Activated gamma-delta T cell (primary cell): ENCODE results near the gene LRRK1.

Experiments used
- DNase-seq: peaks from one replicate; lab custom pipeline; 2025; lab: John Stamatoyannopoulos, UW

LRRK1 gene

DNA sequence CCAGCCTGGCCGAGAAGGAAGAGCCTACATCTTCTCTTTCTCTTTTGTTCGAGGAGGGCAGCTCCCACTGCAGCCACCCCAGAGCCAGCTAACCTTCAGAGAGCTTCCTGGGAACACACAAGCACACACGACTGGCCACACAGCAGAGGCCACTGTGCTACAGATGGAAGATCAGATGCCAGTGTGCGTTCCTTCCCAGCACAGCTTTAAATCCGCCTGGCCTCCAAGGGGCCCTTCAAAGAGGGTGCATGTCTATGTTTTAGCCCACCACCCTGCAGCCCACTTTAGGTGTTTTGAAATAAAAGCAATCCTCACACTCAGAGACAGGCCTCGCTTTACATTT, 27.2 kb upstream of the LRRK1 start:
- no peak for DNase-seq

DNA sequence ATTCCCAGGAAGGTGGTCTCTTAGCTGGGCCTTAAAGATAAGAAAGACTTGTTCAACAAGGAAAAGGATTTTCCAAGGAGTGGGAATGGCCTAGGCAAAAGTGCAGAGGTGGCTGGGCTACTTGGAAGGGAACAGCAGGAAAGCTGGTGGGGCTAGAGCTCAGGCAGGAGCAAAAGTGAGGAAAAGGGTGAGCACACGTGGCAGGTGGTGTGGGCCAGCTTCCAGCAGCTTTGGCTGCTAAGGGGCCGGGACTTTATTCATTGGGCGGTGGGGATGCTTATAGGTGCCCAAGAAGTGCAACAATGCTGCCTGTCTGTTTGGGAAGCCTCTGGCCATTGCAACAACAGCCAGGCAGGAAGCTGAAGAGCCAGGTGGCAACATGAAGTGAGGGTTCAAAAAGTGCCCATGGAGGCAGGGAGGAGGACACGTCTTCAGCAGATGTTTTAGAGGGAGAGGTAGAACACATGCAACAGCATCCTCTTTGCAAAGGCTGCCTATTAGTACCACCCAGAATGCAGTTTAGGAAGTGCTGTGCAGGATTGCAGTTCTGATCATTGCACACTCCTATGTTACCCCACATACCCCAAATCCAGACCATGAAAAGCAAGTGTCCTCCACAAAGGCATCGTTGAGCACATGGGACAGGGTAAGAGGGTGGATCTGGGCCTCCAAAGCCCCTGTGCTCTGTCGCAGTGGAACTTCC, 25.7 kb upstream of the LRRK1 start:
- DNase-seq: no peak

DNA sequence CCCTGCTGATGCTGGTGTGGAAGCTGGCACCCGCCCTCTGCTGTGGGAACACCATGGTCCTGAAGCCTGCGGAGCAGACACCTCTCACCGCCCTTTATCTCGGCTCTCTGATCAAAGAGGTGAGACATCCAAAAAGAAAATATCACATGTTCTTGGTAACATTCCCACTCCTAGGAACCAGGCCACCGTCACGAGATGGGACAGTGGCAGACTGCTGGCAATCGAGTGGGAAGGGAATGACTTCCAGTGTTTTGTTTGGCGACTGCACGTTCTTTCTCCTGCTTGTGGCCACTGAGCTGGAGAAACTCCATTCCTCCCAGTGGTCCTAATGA, 25.2 kb upstream of the LRRK1 start:
- no peak for DNase-seq

DNA sequence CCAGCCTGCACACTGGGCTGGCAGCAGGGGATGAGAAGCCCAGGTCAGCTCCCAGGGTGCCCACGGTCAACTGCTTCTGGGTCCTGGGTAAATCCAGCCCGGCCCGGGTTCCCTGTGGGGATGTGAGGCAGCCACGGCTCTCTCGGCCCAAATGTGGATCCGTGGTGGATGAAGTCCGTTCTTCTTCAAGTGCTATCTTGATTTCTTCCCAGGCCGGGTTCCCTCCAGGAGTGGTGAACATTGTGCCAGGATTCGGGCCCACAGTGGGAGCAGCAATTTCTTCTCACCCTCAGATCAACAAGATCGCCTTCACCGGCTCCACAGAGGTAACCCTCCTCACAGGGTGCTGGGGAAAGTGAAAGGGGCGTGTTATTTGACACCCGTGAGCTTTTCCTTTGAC, 23.4 kb upstream of the LRRK1 start:
- no peak for DNase-seq

DNA sequence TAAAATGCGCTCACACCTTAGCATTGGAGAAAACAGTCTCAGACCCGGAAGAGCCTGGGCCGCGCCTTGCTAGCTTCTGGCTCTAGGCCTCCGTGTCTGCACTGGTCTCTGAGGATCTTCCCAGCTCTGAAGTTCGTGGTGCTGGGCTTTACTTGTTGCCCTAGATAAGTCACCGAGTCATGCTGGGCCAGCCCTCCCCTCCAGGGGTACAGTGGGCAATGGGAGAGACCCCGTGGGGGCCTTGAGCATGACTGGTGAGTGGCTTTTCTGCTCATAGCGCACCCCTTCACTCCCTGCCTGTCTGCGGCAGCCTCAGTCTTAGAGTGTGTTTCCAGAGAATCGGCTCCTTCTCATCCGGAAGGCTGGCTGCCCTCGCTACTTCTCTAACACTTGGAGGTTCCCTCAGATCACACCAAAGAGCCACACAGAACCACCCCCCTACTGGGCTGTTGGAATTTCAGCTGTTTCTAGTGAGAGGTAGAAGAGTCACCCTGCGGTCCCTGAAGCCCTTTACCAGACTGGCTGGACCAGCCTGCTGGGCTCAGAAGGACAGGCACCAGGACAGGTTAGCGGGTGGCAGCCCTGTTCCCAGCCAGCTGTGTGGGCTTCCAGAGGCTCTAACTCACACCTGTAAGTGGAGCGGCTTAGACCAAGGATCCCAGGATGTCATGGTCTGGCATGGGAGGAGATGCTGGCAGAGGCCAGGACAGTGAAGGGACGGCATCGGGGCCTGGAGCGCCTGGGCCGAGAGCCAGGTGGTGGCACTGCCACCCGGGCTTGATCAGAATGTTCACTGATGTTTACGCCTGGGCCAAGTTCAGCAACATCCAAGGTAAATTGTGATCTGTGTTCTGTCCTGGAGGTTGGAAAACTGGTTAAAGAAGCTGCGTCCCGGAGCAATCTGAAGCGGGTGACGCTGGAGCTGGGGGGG, 21.7 kb upstream of the LRRK1 start:
- DNase-seq: no peak

DNA sequence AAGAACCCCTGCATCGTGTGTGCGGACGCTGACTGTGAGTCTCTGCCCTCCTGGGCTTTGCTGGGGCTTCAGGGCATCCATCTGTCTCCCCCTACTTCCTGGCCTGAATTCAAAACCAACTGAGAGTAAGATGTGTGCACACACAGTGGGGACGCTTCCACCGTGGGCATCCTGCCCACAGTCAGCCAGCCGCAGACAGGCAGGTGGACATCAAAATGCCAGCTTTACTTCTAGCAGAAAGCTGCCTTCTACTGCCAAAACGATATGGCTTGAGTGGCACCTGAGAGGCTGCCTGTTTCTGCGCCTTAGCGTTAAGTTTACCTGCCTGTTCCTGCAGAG, 21.0 kb upstream of the LRRK1 start:
- DNase-seq: no peak

DNA sequence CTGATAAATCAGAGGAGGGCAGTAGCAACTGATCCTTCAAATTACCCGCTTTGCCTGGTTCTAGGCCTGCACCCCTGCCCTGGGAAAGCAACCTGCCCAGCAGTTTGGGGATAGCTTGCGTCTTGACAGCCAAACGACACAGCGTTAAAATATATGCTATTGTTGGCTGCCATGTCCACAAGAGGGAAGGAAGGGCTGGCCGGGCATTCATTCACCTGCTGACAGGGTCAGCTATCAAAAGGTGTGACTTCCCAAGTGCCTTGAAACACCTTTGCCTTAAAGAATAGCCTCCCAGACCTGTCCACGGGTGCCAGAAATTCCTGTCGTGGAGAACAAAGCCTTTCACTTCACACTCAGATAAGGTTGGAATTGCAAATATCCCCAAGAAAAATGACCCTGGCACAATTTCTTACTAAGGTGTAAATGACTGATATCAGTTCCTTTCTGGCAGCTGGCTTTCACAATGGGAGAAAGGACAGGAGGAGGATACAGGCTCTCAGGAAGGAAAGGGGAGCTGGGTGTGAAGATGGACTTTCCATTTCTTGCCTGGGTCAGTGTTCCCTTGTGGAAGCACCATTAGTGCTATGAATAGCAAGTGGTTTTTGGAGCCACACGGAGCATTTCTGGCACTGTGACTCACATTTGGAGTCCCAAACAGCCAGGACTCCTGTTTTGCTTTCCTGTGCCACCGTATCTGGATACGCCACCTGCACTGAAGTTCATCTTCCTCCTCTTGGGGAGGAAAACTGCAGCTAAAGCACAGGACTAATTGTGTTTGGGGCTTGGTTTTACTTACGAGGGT, 20.3 kb upstream of the LRRK1 start:
- DNase-seq: no peak

DNA sequence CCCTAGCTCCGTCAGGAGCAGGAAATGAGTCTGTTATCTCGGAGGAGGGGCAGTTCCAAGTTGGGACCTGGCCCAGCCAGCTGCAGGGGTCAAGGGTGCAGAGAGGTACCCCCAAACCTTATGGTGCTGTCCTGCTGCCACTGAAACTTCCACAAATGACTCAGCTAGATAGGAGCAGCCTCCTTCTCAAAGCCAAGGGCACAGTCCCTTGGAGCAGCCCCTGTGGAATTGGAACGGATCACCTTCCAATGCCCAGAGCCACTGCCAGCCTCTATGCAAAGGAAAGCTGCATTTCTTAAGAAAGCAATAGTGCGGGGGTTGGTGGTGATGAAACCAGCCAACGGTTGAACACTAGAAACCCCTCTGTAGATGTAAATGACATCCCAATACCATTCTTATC, 19.6 kb upstream of the LRRK1 start:
- DNase-seq: no peak

DNA sequence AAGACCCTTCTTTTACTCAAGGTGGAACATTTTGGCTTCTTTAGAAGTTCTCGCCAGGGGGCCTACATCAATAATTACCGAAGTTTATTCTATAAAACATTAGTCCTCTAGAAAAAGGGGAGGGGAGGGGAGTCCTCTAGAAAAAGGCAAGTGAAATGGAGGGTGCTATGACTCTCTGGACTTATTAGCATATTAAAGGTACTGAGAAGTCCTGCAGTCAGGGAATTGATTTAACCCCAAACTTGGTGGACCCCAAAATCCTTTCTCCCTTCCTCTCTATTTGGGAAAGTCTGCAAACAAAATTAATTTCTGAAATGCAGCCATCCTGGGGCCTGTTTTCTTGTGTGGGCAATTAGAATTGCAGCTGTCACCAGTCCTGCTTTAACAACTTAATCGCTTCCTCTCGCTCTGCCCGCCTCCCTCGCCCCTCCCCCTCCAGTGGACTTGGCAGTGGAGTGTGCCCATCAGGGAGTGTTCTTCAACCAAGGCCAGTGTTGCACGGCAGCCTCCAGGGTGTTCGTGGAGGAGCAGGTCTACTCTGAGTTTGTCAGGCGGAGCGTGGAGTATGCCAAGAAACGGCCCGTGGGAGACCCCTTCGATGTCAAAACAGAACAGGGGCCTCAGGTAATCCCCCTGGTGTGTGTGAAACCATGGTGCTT, 18.9 kb upstream of the LRRK1 start:
- DNase-seq: no peak

DNA sequence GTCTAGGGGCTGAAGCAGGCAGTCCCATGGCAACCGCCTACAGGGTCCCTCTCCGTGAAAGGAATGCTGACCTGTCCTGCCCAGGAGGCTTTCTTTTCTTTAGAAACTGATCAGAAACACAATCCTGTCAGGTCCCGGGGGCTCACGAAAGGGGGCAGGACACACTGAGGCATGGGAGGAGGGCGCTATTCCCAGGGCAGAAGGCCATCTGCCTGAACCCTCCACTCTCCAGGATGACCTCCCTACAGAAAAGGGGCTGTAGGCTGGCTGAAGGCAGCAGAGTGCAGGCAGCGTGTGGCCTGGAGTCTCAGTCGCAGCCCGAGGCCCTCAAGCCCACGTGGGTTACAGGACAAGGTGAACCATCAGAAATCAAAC, 18.4 kb upstream of the LRRK1 start:
- DNase-seq: no peak

DNA sequence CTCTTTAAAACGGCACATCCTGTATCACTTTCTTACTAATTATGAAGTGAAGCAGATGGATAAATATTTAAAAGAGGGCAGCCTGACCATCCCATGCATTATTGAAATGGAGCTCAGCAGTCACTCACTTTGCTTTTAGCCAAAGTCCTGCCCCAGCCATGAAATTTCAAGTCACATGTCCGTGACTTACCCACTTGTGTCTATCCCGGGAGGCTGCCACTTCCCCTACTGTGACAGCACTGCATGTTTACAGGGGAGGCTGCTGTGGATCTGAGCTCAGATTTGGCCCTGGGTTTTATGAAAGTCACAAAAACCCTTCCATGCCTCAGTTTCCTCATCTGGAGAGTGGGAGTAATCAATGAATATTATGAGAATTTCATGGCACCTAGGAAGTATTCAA, 17.9 kb upstream of the LRRK1 start:
- DNase-seq: no peak

DNA sequence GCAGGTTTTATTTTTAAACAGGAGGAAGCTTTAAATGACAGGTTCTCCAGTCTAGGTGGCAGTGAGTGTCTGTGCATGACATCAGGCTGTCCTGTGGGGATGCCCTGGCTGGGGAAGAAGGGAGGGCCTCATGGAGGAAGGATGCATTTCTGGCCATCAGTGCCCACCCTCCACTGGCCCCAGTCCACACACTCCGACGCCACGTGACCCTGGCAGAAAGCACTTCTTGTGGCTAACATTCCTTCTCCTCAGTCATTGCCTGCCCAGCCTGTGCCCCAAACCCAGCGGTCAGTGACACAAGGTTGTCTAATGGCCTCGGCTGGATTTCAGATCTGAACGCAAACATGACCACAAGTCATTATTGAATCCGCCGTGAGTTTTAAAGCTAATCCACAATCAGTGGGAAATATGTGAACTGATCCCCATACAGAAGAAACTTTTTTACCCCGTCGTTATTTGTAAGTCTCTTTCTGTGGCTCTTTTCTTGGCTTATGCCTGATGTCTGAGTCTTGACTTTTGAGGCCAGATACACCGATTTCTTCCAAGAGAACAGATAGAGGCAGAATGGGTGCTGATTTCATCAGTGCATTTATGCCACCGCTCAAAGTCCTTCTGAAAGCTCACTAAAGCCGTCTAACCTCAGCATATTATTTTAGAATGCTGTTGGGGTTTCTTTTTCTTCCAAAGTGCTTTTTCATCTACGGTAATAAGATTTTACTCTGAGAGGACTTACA, 17.3 kb upstream of the LRRK1 start:
- DNase-seq: no peak

DNA sequence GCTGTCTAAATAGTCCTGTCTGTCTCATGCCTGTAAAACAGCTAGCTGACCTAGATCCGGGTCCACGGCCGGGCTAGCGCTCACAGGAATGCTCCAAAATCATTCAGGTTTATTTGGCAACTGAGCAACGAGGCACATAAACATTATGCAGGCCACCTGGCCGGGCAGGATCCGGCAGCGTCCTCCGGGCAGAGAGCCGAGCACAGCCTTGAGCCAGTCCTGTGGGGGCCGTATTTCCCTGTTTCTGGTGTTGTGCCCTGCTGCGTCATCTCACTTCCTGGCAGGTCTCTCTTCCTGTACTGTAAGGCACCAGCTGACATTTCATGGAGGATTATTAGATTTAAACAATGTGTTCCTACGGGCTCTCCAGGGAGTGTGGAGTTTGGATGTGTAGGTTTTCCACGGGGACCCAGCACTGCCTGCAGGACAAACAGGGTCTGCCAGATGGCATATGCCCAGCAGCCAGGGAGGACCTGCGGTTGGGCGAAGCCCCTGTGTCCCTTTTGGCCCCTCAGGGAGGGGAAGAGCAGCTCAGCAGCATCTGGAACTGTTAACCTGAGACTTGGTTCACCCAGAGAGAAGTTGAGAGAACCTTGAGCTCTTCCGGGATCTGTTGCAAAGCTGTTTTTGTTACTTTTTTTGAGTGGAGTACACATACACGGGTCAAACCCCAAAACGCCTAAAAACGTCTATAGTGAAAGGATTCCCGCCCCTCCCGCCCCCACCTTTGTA, 16.6 kb upstream of the LRRK1 start:
- DNase-seq: no peak

DNA sequence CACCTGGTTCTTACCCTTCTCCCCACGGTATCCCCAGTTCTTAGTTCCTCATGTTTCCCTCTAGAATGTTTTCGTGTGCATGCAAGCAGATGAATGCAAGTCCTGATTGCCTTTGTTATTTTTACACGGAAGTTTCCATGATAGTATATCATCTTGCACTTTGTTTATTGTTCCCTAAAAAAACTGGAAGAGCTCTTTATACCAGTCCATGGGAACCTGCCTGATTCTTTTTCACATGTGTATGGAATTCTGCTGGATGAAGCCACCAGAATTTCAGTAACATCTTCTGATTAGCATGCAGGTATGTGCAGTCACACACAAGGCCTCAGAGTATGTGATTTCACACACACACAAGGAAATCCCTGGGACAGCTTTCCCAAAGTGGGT, 16.0 kb upstream of the LRRK1 start:
- no peak for DNase-seq

DNA sequence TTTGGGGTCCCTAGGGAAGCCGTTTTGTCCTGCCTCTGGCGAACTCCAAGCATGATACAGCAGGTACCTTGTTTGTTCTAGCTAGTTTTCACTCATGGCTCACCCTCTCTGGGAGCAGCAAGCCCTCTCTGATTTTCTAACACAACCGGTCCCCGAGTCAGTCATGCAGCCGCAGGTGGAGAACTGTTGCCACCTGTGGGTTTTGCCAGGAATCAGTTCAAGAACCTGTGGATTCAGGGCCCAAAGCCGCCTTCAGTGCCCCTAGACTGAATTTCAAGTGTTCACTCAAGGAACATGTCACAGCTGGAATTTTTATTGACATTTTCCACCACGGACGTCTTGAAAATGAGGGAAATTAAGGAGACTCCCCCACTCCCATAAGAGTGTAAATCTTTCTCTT, 13.3 kb upstream of the LRRK1 start:
- no peak for DNase-seq

DNA sequence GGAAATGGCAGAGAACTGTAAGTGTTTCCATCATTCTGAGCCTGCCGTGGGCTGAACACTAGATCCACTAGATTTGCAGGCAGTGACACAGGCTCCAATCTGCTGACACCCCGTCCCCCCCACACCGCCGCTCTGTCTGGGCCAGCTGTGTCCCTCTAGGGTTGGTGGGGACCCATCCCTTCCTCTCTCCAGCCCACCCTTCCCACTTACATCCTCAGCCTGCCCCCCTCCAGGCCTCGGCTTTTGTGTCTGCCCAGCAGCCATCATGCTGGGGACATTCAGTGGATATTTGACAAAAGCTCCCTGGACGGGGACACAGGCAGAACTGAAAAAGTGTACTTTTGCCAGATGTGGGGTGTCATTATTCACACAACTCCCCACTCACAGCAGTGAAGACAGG, 10.7 kb upstream of the LRRK1 start:
- DNase-seq: no peak

DNA sequence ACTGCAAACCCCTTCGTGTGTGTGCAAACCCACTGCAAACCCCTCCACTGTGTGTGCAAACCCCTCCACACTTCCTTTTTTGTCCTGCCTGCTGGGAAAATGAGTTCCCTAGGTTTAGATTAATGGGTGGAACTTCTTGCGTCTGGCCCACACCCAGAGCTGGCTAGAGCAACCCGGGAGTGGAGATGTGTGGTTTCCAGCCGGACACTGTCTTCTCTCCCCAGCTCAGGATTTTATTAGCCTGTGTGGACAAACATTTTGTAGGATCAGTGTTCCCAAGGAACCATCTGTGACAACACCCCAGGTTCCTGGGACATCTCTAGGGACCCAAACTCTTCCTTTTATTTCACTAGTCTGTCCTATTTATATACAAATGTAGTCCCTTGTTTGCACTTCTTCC, 9.6 kb upstream of the LRRK1 start:
- no peak for DNase-seq

DNA sequence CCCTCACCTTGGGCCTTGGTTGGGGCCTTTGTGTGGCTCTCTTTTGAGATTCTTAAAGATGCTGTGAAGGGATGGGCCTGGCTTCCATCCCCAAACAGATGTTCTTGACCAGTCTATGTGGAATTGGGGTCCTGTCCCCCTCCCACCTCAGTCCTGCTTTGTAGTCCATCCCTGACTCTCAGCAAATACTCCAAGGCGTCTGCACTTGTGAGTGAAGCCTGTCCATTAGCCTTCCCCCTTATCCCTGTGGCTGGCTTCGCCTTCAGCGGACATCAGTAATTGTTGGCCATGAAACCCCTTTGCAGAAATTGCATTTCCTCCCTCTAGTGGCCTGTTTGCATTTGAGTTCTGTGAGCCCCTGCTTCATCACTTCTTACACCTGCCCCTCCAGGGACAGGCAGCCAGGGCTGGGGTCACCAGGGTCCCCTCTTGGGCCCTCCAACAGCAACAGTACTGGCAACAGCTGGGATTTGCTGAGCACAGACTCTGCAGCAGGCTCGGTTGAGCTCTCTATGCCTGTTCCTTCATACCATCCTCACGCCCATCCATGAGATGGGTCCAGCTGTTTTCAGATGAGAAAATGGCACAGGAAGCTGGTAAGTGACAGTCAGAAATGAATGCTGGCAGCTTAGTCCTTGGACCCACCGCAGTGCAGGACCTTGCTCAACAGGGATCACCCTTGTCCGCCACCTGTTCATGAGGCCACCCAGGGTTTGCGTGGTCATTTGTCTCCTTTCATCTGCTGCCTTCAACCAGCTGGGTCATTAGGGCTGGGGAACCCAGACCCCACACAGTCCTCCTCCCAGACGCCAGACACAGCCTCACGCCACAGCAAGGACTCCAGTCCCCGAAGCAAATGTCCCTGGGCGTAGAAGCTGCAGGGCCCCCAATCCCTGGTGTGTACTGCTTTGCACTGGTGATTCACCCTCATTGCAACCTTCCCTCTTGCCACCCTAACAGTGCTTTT, 8.9 kb upstream of the LRRK1 start:
- DNase-seq: no peak

DNA sequence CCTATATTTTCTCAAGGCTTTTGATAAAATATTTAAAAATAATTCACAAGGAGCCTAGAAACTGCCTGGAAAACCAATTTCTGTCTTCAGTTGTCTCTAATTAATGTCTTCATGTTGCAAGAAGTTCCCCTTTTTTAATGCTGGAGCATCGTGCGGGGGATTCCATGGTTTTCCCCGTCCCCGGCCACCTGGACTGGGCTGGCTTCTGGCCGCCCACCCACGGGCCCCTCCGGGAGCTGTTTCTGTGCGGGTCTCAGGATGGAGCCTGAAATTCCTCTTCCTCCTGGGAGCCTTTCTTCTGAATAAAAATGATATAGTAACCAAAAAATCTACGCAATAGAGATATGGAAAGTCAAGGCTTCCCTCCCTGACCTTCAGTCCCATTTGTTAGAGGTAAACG, 8.1 kb upstream of the LRRK1 start:
- no peak for DNase-seq

DNA sequence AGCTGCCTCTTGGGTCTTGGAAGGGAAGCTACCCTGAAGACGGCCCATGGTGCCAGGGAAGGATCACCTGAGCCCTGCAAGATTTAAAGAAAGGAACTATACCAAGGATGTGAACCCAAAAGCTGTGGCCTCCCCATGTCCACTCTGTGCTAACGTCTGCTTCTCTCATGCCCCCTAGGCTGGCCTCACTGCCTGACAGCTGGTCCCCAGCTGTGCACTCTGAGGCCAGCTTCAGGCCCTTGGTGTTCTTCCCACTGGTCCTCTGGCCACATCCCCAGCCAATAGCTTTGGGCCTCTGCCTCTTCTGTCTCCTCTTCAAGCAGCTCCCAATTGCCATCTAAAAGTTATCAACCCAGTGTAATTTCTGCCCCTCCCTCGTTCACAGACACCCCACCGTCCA, 5.2 kb upstream of the LRRK1 start:
- no peak for DNase-seq
